Muscle layer of duodenum (tissue), 2 donors: ENCODE measurements around the gene FHIP1B.

Experiments
- H3K27ac ChIP-seq: one replicate; pipeline ENCODE4 v1.7.0; 2013; ENCODE audit warnings: mild to moderate bottlenecking, low read length
- H3K27me3 ChIP-seq: one replicate; pipeline ENCODE4 v1.7.0; 2013; ENCODE audit warnings: low read depth, mild to moderate bottlenecking, control low read depth, low read length
- H3K36me3 ChIP-seq, 2 donors: one replicate each; pipeline ENCODE4 v1.7.0; 2013; ENCODE audit warnings: low read length in 2 of 2, control low read depth in 1 of 2, mild to moderate bottlenecking in 1 of 2; ENCODE audit not compliant: insufficient read depth in 2 of 2, control insufficient read depth in 1 of 2
- H3K4me1 ChIP-seq, 2 donors: one replicate each; pipeline ENCODE4 v1.7.0; 2013; ENCODE audit warnings: low read length in 2 of 2, mild to moderate bottlenecking in 2 of 2, control low read depth in 1 of 2, moderate library complexity in 1 of 2; ENCODE audit not compliant: insufficient read depth in 2 of 2, control insufficient read depth in 1 of 2
- H3K4me3 ChIP-seq, 2 donors: one replicate each; pipeline ENCODE4 v1.7.0; 2013; ENCODE audit warnings: low read length in 2 of 2, low read depth in 1 of 2, mild to moderate bottlenecking in 1 of 2
- H3K9me3 ChIP-seq, 2 donors: one replicate each; pipeline ENCODE4 v1.7.0; 2013; ENCODE audit warnings: low read length in 2 of 2, control low read depth in 1 of 2, mild to moderate bottlenecking in 1 of 2; ENCODE audit not compliant: control insufficient read depth in 1 of 2
- donor health status: healthy.

Gene FHIP1B

DNA sequence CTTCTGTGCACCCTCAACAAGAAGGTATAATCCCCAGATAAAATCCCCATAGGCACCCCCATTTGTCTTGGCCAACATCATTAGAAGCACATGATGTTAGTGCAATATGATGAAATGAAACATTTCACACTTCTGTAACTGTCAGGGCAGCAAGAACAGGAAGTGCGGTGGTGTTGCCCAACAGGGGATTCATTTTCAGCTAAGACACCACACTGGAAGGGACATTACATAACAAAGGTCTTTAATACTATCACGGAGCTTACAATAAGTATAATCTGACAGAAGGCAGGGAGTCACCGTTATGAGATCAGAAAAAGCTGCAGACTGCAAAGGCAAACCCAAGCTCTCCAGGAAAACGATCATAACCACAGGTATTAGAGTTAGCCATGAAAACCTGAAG lies 33.5 kb downstream of the FHIP1B start:
- no peaks in the 10 kb centered on the region for H3K4me1 ChIP-seq
- no peaks in the 10 kb centered on the region for H3K9me3 ChIP-seq
- no peak overlapping the region for H3K4me3 ChIP-seq
- no peaks in the 10 kb centered on the region for H3K27me3 ChIP-seq
- H3K27ac ChIP-seq, result no peak overlapping the region
- peaks cover 0 to 6% of the 10 kb centered on the region in 2 donors for H3K36me3 ChIP-seq

DNA sequence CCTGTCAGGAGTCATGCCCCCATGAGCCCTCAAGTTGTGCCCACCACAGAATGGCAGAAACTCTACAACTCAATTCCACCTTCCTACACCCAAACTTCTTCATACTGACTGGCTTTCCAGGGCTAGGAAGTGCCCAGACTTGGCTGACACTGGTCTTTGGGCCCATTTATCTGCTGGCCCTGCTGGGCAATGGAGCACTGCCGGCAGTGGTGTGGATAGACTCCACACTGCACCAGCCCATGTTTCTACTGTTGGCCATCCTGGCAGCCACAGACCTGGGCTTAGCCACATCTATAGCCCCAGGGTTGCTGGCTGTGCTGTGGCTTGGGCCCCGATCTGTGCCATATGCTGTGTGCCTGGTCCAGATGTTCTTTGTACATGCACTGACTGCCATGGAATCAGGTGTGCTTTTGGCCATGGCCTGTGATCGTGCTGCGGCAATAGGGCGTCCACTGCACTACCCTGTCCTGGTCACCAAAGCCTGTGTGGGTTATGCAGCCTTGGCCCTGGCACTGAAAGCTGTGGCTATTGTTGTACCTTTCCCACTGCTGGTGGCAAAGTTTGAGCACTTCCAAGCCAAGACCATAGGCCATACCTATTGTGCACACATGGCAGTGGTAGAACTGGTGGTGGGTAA lies 35.1 kb downstream of the FHIP1B start, which contains the start of gene OR52W1:
TSS of gene OR52W1 (plus strand) at position 51 of the 637 bp plus-strand sequence. CDS start at position 51, 0 bp downstream.
- Histone ChIP-seq H3K36me3 (no peaks in the 10 kb centered on the region), H3K4me3 (no peak within 1 kb of the TSS), H3K27me3 (no peaks in the 10 kb centered on the region), H3K4me1 (no peaks in the 10 kb centered on the region), H3K9me3 (no peaks in the 10 kb centered on the region), H3K27ac (no peak within 1 kb of the TSS)

DNA sequence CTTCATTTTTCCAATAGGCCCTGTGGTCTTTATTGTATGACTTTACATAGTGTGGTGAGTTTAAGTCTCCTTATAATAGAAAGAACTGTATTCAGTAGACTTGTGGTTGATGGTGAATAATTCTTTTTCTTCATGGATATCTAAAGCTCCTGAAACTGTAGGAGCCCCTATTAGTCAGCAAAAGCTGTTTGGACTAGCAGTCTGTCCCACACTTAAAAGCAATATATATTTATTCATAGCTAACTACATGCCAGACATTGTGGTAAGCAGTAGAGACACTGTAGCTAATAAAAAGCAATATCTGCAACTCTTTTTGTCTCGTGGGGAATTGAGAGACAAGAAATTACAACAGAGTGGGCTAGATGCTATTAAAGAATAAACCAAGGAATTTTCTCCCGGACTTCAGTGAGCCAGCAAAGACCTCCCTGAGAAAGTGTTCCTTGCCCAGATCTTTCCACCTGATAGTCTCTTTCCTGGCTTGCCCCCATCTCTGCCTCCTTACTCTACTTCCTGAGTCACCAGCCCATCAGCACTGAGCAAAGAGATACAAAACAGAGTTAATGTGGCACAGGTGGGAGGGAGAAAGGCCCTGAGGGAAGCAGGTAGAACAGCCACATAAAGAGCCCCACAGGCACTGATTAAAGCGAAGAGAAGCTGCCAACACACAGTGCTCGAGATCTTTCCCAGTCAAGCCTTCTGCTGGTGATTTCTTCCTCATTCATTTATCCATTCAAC lies 36.8 kb downstream of the FHIP1B start:
- H3K9me3 ChIP-seq, result no peaks in the 10 kb centered on the region

DNA sequence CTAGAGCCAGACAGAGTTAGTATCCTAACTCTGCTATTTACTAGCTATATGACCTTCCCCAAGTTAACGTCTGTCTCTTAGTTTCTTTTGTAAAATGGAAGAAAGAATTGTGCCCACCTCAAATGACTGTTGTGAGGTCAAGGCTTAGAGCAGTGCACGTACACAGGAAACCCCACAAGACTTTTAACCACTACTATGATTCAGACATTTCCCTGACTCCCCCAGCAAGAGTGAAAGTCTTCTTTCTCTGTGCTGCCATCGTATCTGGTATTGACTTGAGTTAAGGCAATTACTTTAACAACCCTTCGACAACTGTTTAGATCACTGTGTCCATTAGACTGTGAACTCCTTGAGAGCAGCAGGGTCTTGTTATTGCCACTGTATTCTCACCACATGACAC lies 38.0 kb downstream of the FHIP1B start:
- H3K4me1 ChIP-seq, result no peaks in the 10 kb centered on the region

More for the DNA sequence above, 36.8 kb downstream of the FHIP1B start:
- Histone ChIP-seq H3K27ac (no peak overlapping the region), H3K36me3 (no peaks in the 10 kb centered on the region), H3K27me3 (no peaks in the 10 kb centered on the region), H3K4me1 (no peaks in the 10 kb centered on the region), H3K4me3 (no peak overlapping the region)

DNA sequence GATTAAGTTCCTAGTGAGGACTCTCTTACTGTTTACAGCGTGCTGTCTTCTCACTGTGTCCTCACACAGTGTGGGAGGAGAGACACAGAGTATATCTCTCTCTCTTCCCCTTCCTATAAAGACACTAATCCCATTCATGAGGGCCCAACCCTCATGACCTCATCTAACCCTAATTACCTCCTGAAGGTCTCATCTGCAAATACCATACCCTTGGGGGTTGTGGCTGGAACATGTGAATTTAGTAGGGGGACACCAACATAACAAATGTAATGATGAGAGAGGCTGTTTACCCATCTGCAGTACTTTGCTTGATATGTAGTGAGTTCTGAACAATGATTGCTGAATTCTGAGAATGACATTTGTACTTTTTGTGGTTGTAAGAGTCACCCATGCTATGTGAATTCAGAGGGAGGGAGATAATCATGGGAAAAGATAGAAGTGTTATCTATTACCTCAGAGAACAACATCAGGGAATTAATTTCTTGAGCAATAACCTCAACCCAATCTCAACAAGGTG lies 40.3 kb downstream of the FHIP1B start:
- Histone ChIP-seq H3K4me3 (no peak overlapping the region), H3K27me3 (no peaks in the 10 kb centered on the region), H3K27ac (no peak overlapping the region), H3K36me3 (no peaks in the 10 kb centered on the region), H3K4me1 (no peaks in the 10 kb centered on the region), H3K9me3 (no peaks in the 10 kb centered on the region)

More for the DNA sequence above, 38.0 kb downstream of the FHIP1B start:
- H3K4me3 ChIP-seq, result no peak overlapping the region
- no peak overlapping the region for H3K27ac ChIP-seq
- no peaks in the 10 kb centered on the region for H3K27me3 ChIP-seq
- no peaks in the 10 kb centered on the region for H3K9me3 ChIP-seq
- no peaks in the 10 kb centered on the region for H3K36me3 ChIP-seq

DNA sequence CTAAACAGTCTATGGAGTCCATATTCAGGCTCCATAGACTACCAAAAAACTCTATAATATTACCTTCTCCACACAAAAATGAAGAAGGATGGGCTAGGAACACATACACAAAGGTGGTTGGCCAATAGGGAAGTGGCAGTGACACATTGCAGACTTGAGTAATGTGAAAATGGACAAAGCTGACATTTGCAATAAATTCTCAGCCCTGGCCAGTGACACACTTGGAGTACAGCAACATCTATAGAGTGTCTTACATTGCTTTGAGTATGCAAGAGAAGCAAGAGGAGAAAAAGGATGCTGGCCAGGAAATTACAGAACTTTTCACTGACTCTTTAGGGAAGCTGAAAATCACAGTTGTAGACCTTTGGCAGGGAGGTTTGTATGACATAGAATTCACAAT lies 42.7 kb downstream of the FHIP1B start:
- Histone ChIP-seq H3K9me3 (no peaks in the 10 kb centered on the region), H3K4me3 (no peak overlapping the region), H3K27ac (no peak overlapping the region), H3K4me1 (no peaks in the 10 kb centered on the region), H3K27me3 (no peaks in the 10 kb centered on the region), H3K36me3 (no peaks in the 10 kb centered on the region)

DNA sequence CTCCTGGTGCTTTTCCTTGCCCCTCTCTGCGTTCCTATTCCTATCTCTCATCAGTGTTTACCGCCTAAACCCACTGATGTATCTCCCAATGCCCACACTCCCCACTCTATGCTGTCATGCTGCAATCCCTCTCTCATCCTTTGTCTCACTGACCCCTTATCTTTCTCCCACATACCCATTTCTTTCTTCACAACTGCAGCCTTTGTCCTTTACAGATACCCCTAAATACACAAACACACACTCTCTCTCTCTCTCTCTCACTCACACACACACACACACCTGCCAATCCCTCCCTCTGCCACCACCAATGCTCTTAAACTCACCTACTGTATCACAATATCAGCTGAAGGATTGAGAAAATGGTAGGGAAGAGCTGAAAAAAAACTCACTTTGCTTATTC lies 59.0 kb downstream of the FHIP1B start:
- H3K27me3 ChIP-seq, result no peaks in the 10 kb centered on the region
- no peaks in the 10 kb centered on the region for H3K4me1 ChIP-seq
- H3K27ac ChIP-seq, result no peak overlapping the region
- H3K9me3 ChIP-seq, result no peaks in the 10 kb centered on the region
- H3K36me3 ChIP-seq, result no peaks in the 10 kb centered on the region
- H3K4me3 ChIP-seq, result no peak overlapping the region

DNA sequence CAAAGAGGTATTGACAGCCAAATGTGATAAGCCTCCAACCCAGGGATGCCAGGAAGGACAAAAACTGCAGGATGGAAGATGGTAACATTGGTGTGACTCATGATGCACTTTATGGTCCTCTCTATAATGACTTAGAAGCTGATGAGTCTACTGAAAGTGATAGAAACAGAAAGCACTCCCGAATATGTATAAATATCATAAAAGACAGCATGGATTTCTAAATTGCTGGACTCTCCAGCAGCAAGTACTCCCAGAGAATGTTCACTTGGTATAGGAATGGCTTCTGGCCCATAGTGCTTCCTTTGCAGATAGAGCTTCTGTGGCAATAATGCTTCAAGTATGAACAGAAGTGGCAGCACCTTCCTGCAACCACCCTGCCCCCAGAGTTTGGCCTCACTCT lies 64.2 kb downstream of the FHIP1B start, which contains the start of gene OR52B2:
TSS of gene OR52B2 (minus strand) at position 101 of the 400 bp plus-strand sequence. CDS start at position 101, 0 bp downstream.
- H3K9me3 ChIP-seq, result no peaks in the 10 kb centered on the region
- no peak within 1 kb of the TSS for H3K4me3 ChIP-seq
- no peaks in the 10 kb centered on the region for H3K4me1 ChIP-seq
- no peaks in the 10 kb centered on the region for H3K27me3 ChIP-seq
- H3K27ac ChIP-seq, result no peak within 1 kb of the TSS
- H3K36me3 ChIP-seq, result no peaks in the 10 kb centered on the region
